HG03520 (cell line): ENCODE measurements around the gene PRKCD.

Source experiments
- ATAC-seq: cut with Tn5 transposase; IDR thresholded peaks from one replicate; pipeline ENCODE4 v1.9.1; 2021; ENCODE audit warnings: mild to moderate bottlenecking, moderate library complexity; ENCODE audit not compliant: unreplicated experiment

PRKCD gene

GRCh38 chr3:53169832-53170324 lies 8.9 kb downstream of the PRKCD start:
- no peak for ATAC-seq

GRCh38 chr3:53170325-53171063 lies 9.5 kb downstream of the PRKCD start:
- no peak for ATAC-seq

- no peak for ATAC-seq
These were observed 10.0 kb downstream of the PRKCD start for GRCh38 chr3:53171064-53171418.

- ATAC-seq, result no peak
These were observed 11.0 kb downstream of the PRKCD start for GRCh38 chr3:53171827-53172505.

GRCh38 chr3:53173107-53173506 lies 12.1 kb downstream of the PRKCD start:
- ATAC-seq, result no peak

GRCh38 chr3:53174346-53175250 lies 13.6 kb downstream of the PRKCD start:
- no peak for ATAC-seq

- ATAC-seq, result no peak
These were observed 14.9 kb downstream of the PRKCD start for GRCh38 chr3:53175613-53176540.

GRCh38 chr3:53178246-53178645 lies 17.2 kb downstream of the PRKCD start:
- no peak for ATAC-seq

GRCh38 chr3:53179580-53179979 lies 18.6 kb downstream of the PRKCD start:
- no peak for ATAC-seq

GRCh38 chr3:53180305-53181023 lies 19.5 kb downstream of the PRKCD start:
- peak; percentile 93 for ATAC-seq

GRCh38 chr3:53181024-53181371 lies 20.0 kb downstream of the PRKCD start:
- ATAC-seq, result no peak

GRCh38 chr3:53181528-53181927 lies 20.5 kb downstream of the PRKCD start:
- ATAC-seq, result no peak

- ATAC-seq, result no peak
These were observed 21.9 kb downstream of the PRKCD start for GRCh38 chr3:53182764-53183355.

GRCh38 chr3:53183514-53183913 lies 22.5 kb downstream of the PRKCD start:
- no peak for ATAC-seq

- ATAC-seq, result no peak
These were observed 23.7 kb downstream of the PRKCD start for GRCh38 chr3:53184701-53185100.

- no peak for ATAC-seq
These were observed 24.9 kb downstream of the PRKCD start for GRCh38 chr3:53185761-53186465.

GRCh38 chr3:53186726-53187125 lies 25.7 kb downstream of the PRKCD start:
- no peak for ATAC-seq

- ATAC-seq, result no peak
These were observed 26.4 kb downstream of the PRKCD start for GRCh38 chr3:53187430-53187829.
